ENCODE results near the gene B3GALNT2. TPM values are rescaled to one million over a fixed set of nuclear protein-coding genes. Genes with fewer than 3 reads are reported as not detected.

Gene B3GALNT2
- total RNA-seq, 4 donors from 2014 or later = 63.3 to 73.1 (median 70.6) TPM

DNA sequence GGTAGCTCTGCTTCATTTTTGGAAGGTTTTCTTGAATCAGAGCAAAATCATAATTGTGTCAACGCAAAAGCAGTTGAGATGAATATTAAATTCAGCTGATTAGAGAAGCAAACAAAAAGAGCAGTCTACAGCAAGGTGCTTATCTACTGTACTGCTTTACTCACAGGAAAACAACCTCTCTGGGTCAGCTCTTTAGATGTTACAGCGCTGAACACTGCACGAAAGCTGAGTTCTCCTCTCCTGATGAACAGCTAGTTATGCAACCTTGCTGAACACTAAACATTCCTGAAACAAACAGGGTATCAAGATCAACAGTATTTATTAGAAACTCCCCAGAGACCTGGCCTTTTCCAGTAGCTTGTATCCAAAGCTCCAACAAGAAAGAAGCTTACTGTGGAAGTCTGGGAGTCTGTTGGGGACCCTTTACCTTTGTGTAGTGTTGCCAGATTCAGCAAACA, 95.7 kb downstream of the B3GALNT2 start:
- 82 to 100% methylated on average over 1 to 3 of the region's 3 CpGs for WGBS, 2 donors (ENCODE audit: low coverage in 1 of 2)

DNA sequence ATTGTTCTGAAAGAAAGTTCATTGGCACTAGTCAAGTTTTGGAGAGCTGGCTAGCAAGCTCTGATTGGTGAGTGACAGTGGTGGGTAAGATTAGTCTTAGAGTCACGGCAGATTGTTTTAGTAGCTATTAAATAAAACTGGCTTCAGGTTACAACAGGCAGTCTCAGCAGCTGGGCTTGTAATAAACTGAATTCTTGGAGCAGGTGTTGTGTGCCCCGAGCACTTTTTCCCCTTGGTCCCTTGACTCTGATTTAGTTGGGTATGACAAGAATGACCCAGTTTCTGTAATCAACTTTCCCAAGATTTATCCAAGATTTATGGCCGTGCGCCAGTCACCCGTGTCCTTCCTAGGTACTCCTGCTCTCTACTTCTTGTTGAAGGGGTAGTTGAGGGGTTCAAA, 96.8 kb downstream of the B3GALNT2 start:
- H3K36me3 ChIP-seq = peaks cover 0 to 12% of the 10 kb centered on the region in 2 donors
- 68 to 71% methylated on average over 4 to 5 of the region's 5 CpGs for WGBS, 2 donors (ENCODE audit: low coverage in 1 of 2)
- peaks cover 0 to 5% (median 0%) of the 10 kb centered on the region in 3 donors for H3K4me1 ChIP-seq
- no peak overlapping the region for H3K4me3 ChIP-seq
- ATAC-seq = no peak
- H3K27ac ChIP-seq = no peak overlapping the region
- no peaks in the 10 kb centered on the region for H3K9me3 ChIP-seq
- TF ChIP-seq POLR2AphosphoS5 (IDR thresholded peaks at IDR 0.05) (no peak), EP300 (IDR thresholded peaks at IDR 0.05) (no peak), POLR2A (IDR thresholded peaks at IDR 0.05) (no peak)
- TF ChIP-seq, protein P1, sequence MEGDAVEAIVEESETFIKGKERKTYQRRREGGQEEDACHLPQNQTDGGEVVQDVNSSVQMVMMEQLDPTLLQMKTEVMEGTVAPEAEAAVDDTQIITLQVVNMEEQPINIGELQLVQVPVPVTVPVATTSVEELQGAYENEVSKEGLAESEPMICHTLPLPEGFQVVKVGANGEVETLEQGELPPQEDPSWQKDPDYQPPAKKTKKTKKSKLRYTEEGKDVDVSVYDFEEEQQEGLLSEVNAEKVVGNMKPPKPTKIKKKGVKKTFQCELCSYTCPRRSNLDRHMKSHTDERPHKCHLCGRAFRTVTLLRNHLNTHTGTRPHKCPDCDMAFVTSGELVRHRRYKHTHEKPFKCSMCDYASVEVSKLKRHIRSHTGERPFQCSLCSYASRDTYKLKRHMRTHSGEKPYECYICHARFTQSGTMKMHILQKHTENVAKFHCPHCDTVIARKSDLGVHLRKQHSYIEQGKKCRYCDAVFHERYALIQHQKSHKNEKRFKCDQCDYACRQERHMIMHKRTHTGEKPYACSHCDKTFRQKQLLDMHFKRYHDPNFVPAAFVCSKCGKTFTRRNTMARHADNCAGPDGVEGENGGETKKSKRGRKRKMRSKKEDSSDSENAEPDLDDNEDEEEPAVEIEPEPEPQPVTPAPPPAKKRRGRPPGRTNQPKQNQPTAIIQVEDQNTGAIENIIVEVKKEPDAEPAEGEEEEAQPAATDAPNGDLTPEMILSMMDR (IDR thresholded peaks at IDR 0.05) = no peak
- H3K27me3 ChIP-seq = no peaks in the 10 kb centered on the region

More for the DNA sequence above, 95.7 kb downstream of the B3GALNT2 start:
- Histone ChIP-seq H3K27me3 (no peaks in the 10 kb centered on the region), H3K4me1 (peaks cover 0 to 5% (median 0%) of the 10 kb centered on the region in 3 donors), H3K9me3 (no peaks in the 10 kb centered on the region), H3K36me3 (peaks cover 0 to 6% of the 10 kb centered on the region in 2 donors), H3K27ac (no peak overlapping the region), H3K4me3 (no peak overlapping the region)
- ATAC-seq = no peak
- TF ChIP-seq POLR2AphosphoS5 (IDR thresholded peaks at IDR 0.05) (no peak), EP300 (IDR thresholded peaks at IDR 0.05) (no peak), POLR2A (IDR thresholded peaks at IDR 0.05) (no peak)
- TF ChIP-seq, protein P1 (IDR thresholded peaks at IDR 0.05) = no peak

DNA sequence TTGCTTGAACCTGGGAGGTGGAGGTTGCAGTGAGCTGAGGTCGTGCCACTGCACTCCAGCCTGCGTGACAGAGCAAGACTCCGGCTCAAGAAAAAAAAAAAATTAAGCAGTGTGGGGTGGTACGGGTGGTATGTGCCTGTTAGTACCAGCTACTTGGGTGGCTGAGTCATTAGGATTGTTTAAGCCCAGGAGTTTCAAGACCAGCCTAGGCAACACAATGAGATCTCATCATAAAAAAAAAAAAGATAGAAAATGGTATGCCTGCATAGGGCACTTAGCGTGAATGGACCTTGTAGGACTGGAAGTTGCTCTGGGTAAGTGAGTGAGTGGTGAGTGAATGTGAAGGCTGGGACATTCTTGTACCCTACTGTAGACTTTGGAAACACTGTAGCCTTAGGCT, 100.1 kb downstream of the B3GALNT2 start:
- H3K9me3 ChIP-seq = no peaks in the 10 kb centered on the region
- H3K27me3 ChIP-seq = no peaks in the 10 kb centered on the region
- 90 to 96% methylated on average over 4 of the region's 5 CpGs for WGBS, 2 donors (ENCODE audit: low coverage in 1 of 2)
- no peak for TF ChIP-seq EP300 (IDR thresholded peaks at IDR 0.05)
- TF ChIP-seq POLR2AphosphoS5 (IDR thresholded peaks at IDR 0.05) = no peak
- no peak for TF ChIP-seq POLR2A (IDR thresholded peaks at IDR 0.05)
- TF ChIP-seq, protein P1 (IDR thresholded peaks at IDR 0.05) = no peak
- ATAC-seq = no peak
- peaks cover 0 to 16% of the 10 kb centered on the region in 2 donors for H3K36me3 ChIP-seq
- no peak overlapping the region for H3K27ac ChIP-seq
- H3K4me1 ChIP-seq = no peaks in the 10 kb centered on the region
- H3K4me3 ChIP-seq = no peak overlapping the region

DNA sequence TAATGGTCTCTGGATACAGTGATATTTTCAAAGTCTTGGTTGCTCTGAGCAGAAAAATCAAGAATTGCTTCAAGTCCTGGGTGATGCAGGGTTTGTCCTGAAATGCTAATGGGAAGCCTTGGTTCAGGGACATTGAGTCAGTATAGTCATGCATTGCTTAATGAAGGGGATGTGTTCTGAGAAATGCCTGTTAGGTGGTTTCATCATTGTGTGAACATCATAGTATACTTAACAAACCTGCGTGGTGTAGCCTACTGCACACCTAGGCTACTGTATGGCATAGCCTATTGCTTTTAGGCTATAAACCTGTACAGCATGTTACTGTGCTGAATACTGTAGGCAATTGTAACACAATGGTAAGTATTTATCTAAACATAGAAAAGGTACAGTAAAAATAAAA, 100.7 kb downstream of the B3GALNT2 start:
- no peak for ATAC-seq
- Histone ChIP-seq H3K4me1 (no peaks in the 10 kb centered on the region), H3K27ac (no peak overlapping the region), H3K4me3 (no peak overlapping the region), H3K27me3 (no peaks in the 10 kb centered on the region), H3K36me3 (peaks cover 0 to 16% of the 10 kb centered on the region in 2 donors), H3K9me3 (no peaks in the 10 kb centered on the region)
- WGBS, 2 donors (ENCODE audit: low coverage in 1 of 2) = 100% methylated on average over 1 of the region's 1 CpG
- TF ChIP-seq EP300 (IDR thresholded peaks at IDR 0.05) (no peak), POLR2A (IDR thresholded peaks at IDR 0.05) (no peak), POLR2AphosphoS5 (IDR thresholded peaks at IDR 0.05) (no peak)
- TF ChIP-seq, protein P1 (IDR thresholded peaks at IDR 0.05) = no peak

DNA sequence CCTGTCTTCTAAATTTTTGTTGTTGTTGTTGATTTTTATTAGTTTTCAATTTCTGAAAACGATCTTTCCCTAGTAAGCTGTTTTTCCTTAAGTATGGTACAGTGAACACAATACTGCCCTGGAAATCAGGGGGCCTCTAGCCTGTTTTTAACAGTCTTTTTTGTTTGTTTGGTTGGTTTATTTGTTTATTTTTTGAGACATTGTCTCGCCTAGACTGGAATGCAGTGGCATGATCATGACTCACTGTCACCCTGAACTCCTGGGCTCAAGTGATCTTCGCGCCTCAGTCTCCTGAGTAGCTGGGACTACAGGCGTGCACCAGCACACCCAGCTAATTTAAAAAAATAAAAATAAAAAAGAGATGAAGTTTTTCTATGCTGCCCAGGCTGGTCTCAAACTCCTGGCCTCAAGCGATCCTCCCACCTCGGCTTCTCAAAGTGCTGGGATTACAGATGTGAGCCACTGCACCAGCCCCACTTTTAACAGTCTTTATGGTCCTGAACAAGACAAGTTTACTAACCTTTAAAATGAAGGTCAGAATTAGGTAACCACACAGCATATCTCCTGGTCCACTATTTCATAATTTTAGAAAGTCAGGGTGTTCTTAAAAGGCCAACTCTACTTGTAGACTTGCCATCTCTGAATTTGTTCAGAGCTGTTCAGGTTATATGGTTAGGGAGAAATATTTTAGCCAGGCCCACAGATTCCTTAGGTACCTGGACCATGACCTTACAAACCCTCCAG, 101.6 kb downstream of the B3GALNT2 start:
- no peak overlapping the region for H3K4me3 ChIP-seq
- H3K27ac ChIP-seq = no peak overlapping the region
- H3K27me3 ChIP-seq = no peaks in the 10 kb centered on the region
- WGBS, 2 donors (ENCODE audit: low coverage in 1 of 2) = 98 to 100% methylated on average over 2 to 7 of the region's 7 CpGs
- H3K9me3 ChIP-seq = no peaks in the 10 kb centered on the region
- no peak for TF ChIP-seq POLR2A (IDR thresholded peaks at IDR 0.05)
- TF ChIP-seq, protein P1 (IDR thresholded peaks at IDR 0.05) = no peak
- TF ChIP-seq POLR2AphosphoS5 (IDR thresholded peaks at IDR 0.05) = no peak
- no peak for TF ChIP-seq EP300 (IDR thresholded peaks at IDR 0.05)
- no peaks in the 10 kb centered on the region for H3K4me1 ChIP-seq
- H3K36me3 ChIP-seq = peaks cover 0 to 16% of the 10 kb centered on the region in 2 donors
- no peak for ATAC-seq

Data from gastroesophageal sphincter (tissue), 4 donors.